H4 (cell line): ENCODE data around the gene CA11. TPM values are rescaled to one million over a fixed set of nuclear protein-coding genes. Genes with fewer than 3 reads are reported as not detected.

Source experiments
- total RNA-seq: library from RNA; depleted of rRNA; stranded (reverse); fragments of >200 nt; shearing (Covaris generic); gene quantifications from 2 replicates; pipeline ENCODE4 v1.2.3, GENCODE V29; 2014; rRNA removed

The CA11 gene
- total RNA-seq, 1 experiment from 2014 or later: 8.3 TPM

Other genes starting within 250 kb of the CA11 start
- gene GRWD1, start 200.2 kb downstream of the CA11 start, total RNA-seq: 54.8 and 65.5 TPM in 2 replicates
- gene KCNJ14, start 190.6 kb downstream of the CA11 start, total RNA-seq: 0.23 and 0.41 TPM in 2 replicates
- 44.1 and 47.8 TPM in 2 replicates for gene CYTH2, start 176.8 kb downstream of the CA11 start, total RNA-seq
- 0.43 TPM in 1 of 2 replicates, not detected in the other for gene LMTK3, start 134.4 kb downstream of the CA11 start, total RNA-seq
- 0.23 TPM in 1 of 2 replicates, not detected in the other for gene SULT2B1, start 94.0 kb downstream of the CA11 start, total RNA-seq
- gene SPACA4, start 39.4 kb downstream of the CA11 start, total RNA-seq: not detected in 2 replicates
- 0.06 and 1.6 TPM in 2 replicates for gene FAM83E, start 31.1 kb downstream of the CA11 start, total RNA-seq
- gene RPL18, start 27.0 kb downstream of the CA11 start, total RNA-seq: 1,978 and 2,048 TPM in 2 replicates
- 6.5 and 9.0 TPM in 2 replicates for gene SPHK2, start 26.7 kb downstream of the CA11 start, total RNA-seq
- gene DBP, start 8.8 kb downstream of the CA11 start, total RNA-seq: 14.0 and 34.2 TPM in 2 replicates
- gene NTN5, start 26.8 kb upstream of the CA11 start, total RNA-seq: 0.58 TPM in 1 of 2 replicates, not detected in the other
- gene FUT2, start 49.8 kb upstream of the CA11 start, total RNA-seq: not detected in 2 replicates
- gene MAMSTR, start 73.5 kb upstream of the CA11 start, total RNA-seq: 0.31 and 0.51 TPM in 2 replicates
- gene RASIP1, start 94.4 kb upstream of the CA11 start, total RNA-seq: 0.14 TPM in 1 of 2 replicates, not detected in the other
- not detected in 2 replicates for gene IZUMO1, start 100.7 kb upstream of the CA11 start, total RNA-seq
- 0.25 TPM in 1 of 2 replicates, not detected in the other for gene FUT1, start 106.5 kb upstream of the CA11 start, total RNA-seq
- not detected in 2 replicates for gene FGF21, start 109.3 kb upstream of the CA11 start, total RNA-seq
- 45.4 and 47.3 TPM in 2 replicates for gene BCAT2, start 164.8 kb upstream of the CA11 start, total RNA-seq
- gene HSD17B14, start 190.3 kb upstream of the CA11 start, total RNA-seq: not detected in 2 replicates
- 2.9 and 5.4 TPM in 2 replicates for gene PLEKHA4, start 222.4 kb upstream of the CA11 start, total RNA-seq
- 15.8 and 16.1 TPM in 2 replicates for gene PPP1R15A, start 226.2 kb upstream of the CA11 start, total RNA-seq